GM12892 (cell line): ENCODE measurements around the gene HSFX1. TPM values are rescaled to one million over a fixed set of nuclear protein-coding genes. Genes with fewer than 3 reads are reported as not detected.
"Not testable (repeated sequence)": the region's sequence is repeated elsewhere in the genome, so short reads cannot be mapped to it uniquely, and the experiment has no call there.

Experiments used
- DNase-seq: peaks from one replicate; pipeline ENCODE4 v3.0.0; 2011; ENCODE audit not compliant: insufficient read length
- FAIRE-seq: peaks from 2 replicates; lab custom pipeline; 2011; peaks lifted over from hg19 to GRCh38; lab: Jason Lieb, UNC
- POLR2A ChIP-seq: IDR thresholded peaks from 2 replicates; pipeline ENCODE4 v1.6.1; 2011; ENCODE audit warnings: low read depth, low read length, control low read depth
- POLR2AphosphoS5 ChIP-seq: IDR thresholded peaks from 2 replicates; pipeline ENCODE4 v1.6.1; 2011; ENCODE audit warnings: low read depth, low read length, control low read depth
- TAF1 ChIP-seq: IDR thresholded peaks from 2 replicates; pipeline ENCODE4 v1.6.1; 2011; ENCODE audit warnings: low read depth, mild to moderate bottlenecking, control low read depth, low read length, borderline replicate concordance
- polyA plus RNA-seq: library from polyadenylated mRNA; unstranded; fragments of >200 nt; gene quantifications from one replicate; pipeline ENCODE4 v1.2.1, GENCODE V29; 2012; ENCODE audit warnings: missing spikeins, inconsistent platforms; ENCODE audit not compliant: missing spikeins

Gene HSFX1
- polyA plus RNA-seq = 0.19 TPM

GRCh38 chrX:149773768-149774167 is at the start of gene HSFX1:
Gene HSFX1, plus strand, starts transcription at chrX:149774068. Its CDS starts 614 bp downstream, at chrX:149774682.
- not testable (repeated sequence) for DNase-seq, FAIRE-seq

GRCh38 chrX:149727308-149727707 is 46.6 kb upstream of the HSFX1 start:
- not testable (repeated sequence) for FAIRE-seq, DNase-seq

GRCh38 chrX:149742269-149742668 is 31.6 kb upstream of the HSFX1 start:
- not testable (repeated sequence) for DNase-seq

GRCh38 chrX:149746390-149747007 is 27.4 kb upstream of the HSFX1 start:
- FAIRE-seq = peak; percentile 82
- not testable (repeated sequence) for DNase-seq

More at GRCh38 chrX:149742269-149742668, 31.6 kb upstream of the HSFX1 start:
- FAIRE-seq = peak; percentile 5

- DNase-seq (no peak), FAIRE-seq (no peak)
- TF ChIP-seq POLR2AphosphoS5 (no peak), POLR2A (no peak), TAF1 (no peak)
These were observed 16.4 kb upstream of the HSFX1 start for GRCh38 chrX:149757206-149758067.

GRCh38 chrX:149758068-149758714 is 15.7 kb upstream of the HSFX1 start:
- no peak for TF ChIP-seq TAF1
- no peak for TF ChIP-seq POLR2A
- no peak for TF ChIP-seq POLR2AphosphoS5
- DNase-seq = no peak
- FAIRE-seq = no peak

GRCh38 chrX:149758715-149759078 is 15.2 kb upstream of the HSFX1 start:
- DNase-seq, FAIRE-seq: not testable (repeated sequence)

GRCh38 chrX:149759824-149760223 is 14.0 kb upstream of the HSFX1 start:
- no peak for TF ChIP-seq POLR2AphosphoS5
- TF ChIP-seq TAF1 = no peak
- FAIRE-seq = no peak
- DNase-seq = no peak

GRCh38 chrX:149760965-149761364 is 12.9 kb upstream of the HSFX1 start:
- DNase-seq (no peak), FAIRE-seq (peak; percentile 38)
- TF ChIP-seq POLR2AphosphoS5 = no peak
- TF ChIP-seq TAF1 = no peak
- no peak for TF ChIP-seq POLR2A

- DNase-seq, FAIRE-seq: not testable (repeated sequence)
These were observed 11.8 kb upstream of the HSFX1 start for GRCh38 chrX:149761858-149762674.

GRCh38 chrX:149762696-149763614 is 10.9 kb upstream of the HSFX1 start:
- FAIRE-seq (no peak), DNase-seq (no peak)
- TF ChIP-seq TAF1 (no peak), POLR2A (no peak), POLR2AphosphoS5 (no peak)

- not testable (repeated sequence) for DNase-seq, FAIRE-seq
These were observed 3.5 kb upstream of the HSFX1 start for GRCh38 chrX:149770344-149770743.

- FAIRE-seq, DNase-seq: not testable (repeated sequence)
These were observed 842 bp upstream of the HSFX1 start for GRCh38 chrX:149773026-149773425.

- DNase-seq, FAIRE-seq: not testable (repeated sequence)
These were observed 4.1 kb downstream of the HSFX1 start for GRCh38 chrX:149777999-149778398.

- FAIRE-seq = peak; percentile 63
- not testable (repeated sequence) for DNase-seq
These were observed 7.9 kb downstream of the HSFX1 start, which contains the start of gene MAGEA9 for GRCh38 chrX:149781727-149782126. Gene MAGEA9, plus strand, starts transcription at chrX:149781930. Its CDS starts 4,281 bp downstream, at chrX:149786211.

GRCh38 chrX:149795531-149795930 is 21.7 kb downstream of the HSFX1 start:
- DNase-seq = not testable (repeated sequence)
- FAIRE-seq = peak; percentile 99
